ENCODE measurements around the gene EPS8L3. TPM values are rescaled to one million over a fixed set of nuclear protein-coding genes. Genes with fewer than 3 reads are reported as not detected.
"Not testable (repeated sequence)": the region's sequence is repeated elsewhere in the genome, so short reads cannot be mapped to it uniquely, and the experiment has no call there.

Gene EPS8L3
- total and polyA plus RNA-seq, 12 donors, result 0.08 to 0.32 TPM; not detected in 10

GRCh38 chr1:109704173-109704572 lies 59.5 kb downstream of the EPS8L3 start:
- Histone ChIP-seq H3K27me3 (no peaks in the 10 kb centered on the region), H3K4me1 (replicated peaks in 1 of 2) (no peaks in the 10 kb centered on the region), H3K9me3 (replicated peaks in 1 of 3) (no peaks in the 10 kb centered on the region), H3K36me3 (replicated peaks in 1 of 2) (no peaks in the 10 kb centered on the region), H3K27ac (no peak overlapping the region), H3K4me3 (no peak overlapping the region)
- intact Hi-C loops (cut with DNase I), result no loop called here
- WGBS, 4 donors, result 64 to 83% (median 72%) methylated on average over 8 of the region's 8 CpGs
- TF ChIP-seq CTCF (IDR thresholded peaks at IDR 0.05) (no peak), POLR2A (IDR thresholded peaks at IDR 0.05) (no peak)
- DNase-seq, result no peak

GRCh38 chr1:109702940-109703339 lies 60.8 kb downstream of the EPS8L3 start:
- H3K4me1 ChIP-seq (replicated peaks in 1 of 2); H3K27me3 ChIP-seq; H3K27ac ChIP-seq; H3K36me3 ChIP-seq (replicated peaks in 1 of 2); DNase-seq; intact Hi-C loops (cut with DNase I); H3K9me3 ChIP-seq (replicated peaks in 1 of 3); H3K4me3 ChIP-seq: not testable (repeated sequence)
- 86 to 97% (median 91%) methylated on average over 3 of the region's 3 CpGs for WGBS, 4 donors

Other genes with a start within 250 kb of the EPS8L3 start
- gene GPR61, start 224.1 kb downstream of the EPS8L3 start, total RNA-seq, result 1 to 10 TPM in 2 of 9 donors, under 1 TPM in 5, not detected in 2; 0.11 to 4.9 (median 0.57) TPM
- 1 to 10 TPM in 1 of 3 donors, under 1 TPM in 2; 0.57 to 1.2 (median 0.88) TPM for gene GPR61, start 224.1 kb downstream of the EPS8L3 start, polyA plus RNA-seq
- 10 to 100 TPM in 1 of 9 donors, 1 to 10 TPM in 8; 2.8 to 12.0 (median 5.8) TPM for gene GNAI3, start 215.3 kb downstream of the EPS8L3 start, total RNA-seq
- 1 to 10 TPM; 1.6 to 7.7 (median 2.2) TPM for gene GNAI3, start 215.3 kb downstream of the EPS8L3 start, polyA plus RNA-seq
- gene GNAT2, start 144.3 kb downstream of the EPS8L3 start, total RNA-seq, result under 1 TPM in 4 of 9 donors, not detected in 5; 0.22 to 0.95 (median 0.37) TPM
- gene GNAT2, start 144.3 kb downstream of the EPS8L3 start, polyA plus RNA-seq, result under 1 TPM in 1 of 3 donors, not detected in 2; 0.29 TPM
- gene AMPD2, start 144.1 kb downstream of the EPS8L3 start, total RNA-seq, result 100 to 1,000 TPM in 1 of 9 donors, 10 to 100 TPM in 8; 28.4 to 170 (median 71.5) TPM
- 100 to 1,000 TPM in 1 of 3 donors, 10 to 100 TPM in 2; 32.3 to 130 (median 60.7) TPM for gene AMPD2, start 144.1 kb downstream of the EPS8L3 start, polyA plus RNA-seq
- 10 to 100 TPM; 17.3 to 71.0 (median 31.9) TPM for gene GSTM4, start 107.8 kb downstream of the EPS8L3 start, total RNA-seq
- gene GSTM4, start 107.8 kb downstream of the EPS8L3 start, polyA plus RNA-seq, result 10 to 100 TPM; 20.7 to 57.5 (median 40.8) TPM
- gene GSTM2, start 95.9 kb downstream of the EPS8L3 start, total RNA-seq, result 100 to 1,000 TPM in 2 of 9 donors, 10 to 100 TPM in 7; 17.2 to 105 (median 59.5) TPM
- 100 to 1,000 TPM in 2 of 3 donors, 10 to 100 TPM in 1; 37.3 to 495 (median 360) TPM for gene GSTM2, start 95.9 kb downstream of the EPS8L3 start, polyA plus RNA-seq
- 100 to 1,000 TPM in 2 of 9 donors, under 1 TPM in 2, not detected in 5; 0.11 to 301 (median 75.1) TPM for gene GSTM1, start 76.1 kb downstream of the EPS8L3 start, total RNA-seq
- gene GSTM1, start 76.1 kb downstream of the EPS8L3 start, polyA plus RNA-seq, result 100 to 1,000 TPM in 2 of 3 donors, not detected in 1; 114 to 242 TPM
- gene GSTM5, start 51.7 kb downstream of the EPS8L3 start, total RNA-seq, result 1 to 10 TPM in 8 of 9 donors, under 1 TPM in 1; 0.48 to 5.5 (median 3.0) TPM
- gene GSTM5, start 51.7 kb downstream of the EPS8L3 start, polyA plus RNA-seq, result 10 to 100 TPM in 1 of 3 donors, 1 to 10 TPM in 2; 1.6 to 10.5 (median 9.5) TPM
- gene GSTM3, start 22.9 kb downstream of the EPS8L3 start, total RNA-seq, result 100 to 1,000 TPM in 2 of 9 donors, 10 to 100 TPM in 7; 14.5 to 117 (median 69.9) TPM
- gene GSTM3, start 22.9 kb downstream of the EPS8L3 start, polyA plus RNA-seq, result 10 to 100 TPM; 50.2 to 88.1 (median 74.1) TPM
- 100 to 1,000 TPM in 6 of 9 donors, 10 to 100 TPM in 2, 1 to 10 TPM in 1; 3.8 to 295 (median 101) TPM for gene CSF1, start 146.9 kb upstream of the EPS8L3 start, total RNA-seq
- 10 to 100 TPM; 23.3 to 26.5 (median 24.5) TPM for gene CSF1, start 146.9 kb upstream of the EPS8L3 start, polyA plus RNA-seq
- gene AHCYL1, start 220.8 kb upstream of the EPS8L3 start, total RNA-seq, result 100 to 1,000 TPM in 5 of 9 donors, 10 to 100 TPM in 4; 60.7 to 147 (median 112) TPM
- 100 to 1,000 TPM in 1 of 3 donors, 10 to 100 TPM in 2; 33.5 to 172 (median 37.7) TPM for gene AHCYL1, start 220.8 kb upstream of the EPS8L3 start, polyA plus RNA-seq